Measurements from ENCODE around the gene SLCO2A1.

GRCh38 chr3:133970339-133970738, 59.4 kb downstream of the SLCO2A1 start:
- TF ChIP-seq CTCF (IDR thresholded peaks at IDR 0.05) (no peak), POLR2A (IDR thresholded peaks at IDR 0.05) (no peak)

Measured in testis (tissue), 2 donors.